Activated gamma-delta T cell treated with Interleukin-2 at 50 U/mL for 16 hours (primary cell): ENCODE results near the gene PTPRN.
"Not testable (repeated sequence)": the region's sequence is repeated elsewhere in the genome, so short reads cannot be mapped to it uniquely, and the experiment has no call there.

Source experiments
- DNase-seq: peaks from one replicate; pipeline ENCODE4 v3.0.0-alpha.2; 2020

Gene PTPRN

DNA sequence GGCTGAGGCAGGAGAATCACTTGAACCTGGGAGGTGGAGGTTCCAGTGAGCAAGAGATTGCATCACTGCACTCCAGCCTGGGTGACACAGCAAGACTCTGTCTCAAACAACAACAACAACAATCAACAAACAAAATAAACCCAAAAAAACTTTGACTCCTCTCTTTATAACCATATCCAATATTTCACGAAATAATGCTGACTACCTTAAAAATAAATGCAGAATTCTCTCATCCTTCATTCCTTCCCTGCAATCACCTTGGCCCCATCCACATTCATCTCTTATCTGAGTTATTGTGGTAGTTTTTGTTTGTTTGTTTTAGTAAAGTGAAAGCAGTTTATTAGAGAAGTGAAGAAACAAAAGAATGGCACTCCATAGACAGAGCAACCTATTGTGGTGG is 3.2 kb downstream of the PTPRN start:
- DNase-seq, result no peak

DNA sequence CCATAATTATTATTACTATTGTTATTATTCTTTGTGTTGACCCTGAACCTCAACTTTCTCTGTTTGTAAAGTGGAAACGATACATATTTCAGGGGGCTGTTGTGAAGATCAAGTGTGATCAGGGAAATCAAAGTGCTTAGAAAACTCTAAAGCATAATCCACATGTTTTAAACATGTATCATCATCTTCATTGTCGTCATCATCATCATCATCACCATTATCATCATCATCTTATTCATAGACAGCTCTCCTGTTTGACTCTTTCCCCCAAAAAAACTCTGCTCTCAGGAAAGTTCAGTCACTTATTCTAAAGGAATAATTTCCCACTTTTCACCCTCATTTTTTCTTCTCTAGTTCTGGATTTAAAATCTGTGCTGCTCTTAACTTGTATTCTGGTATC is 5.0 kb downstream of the PTPRN start:
- no peak for DNase-seq

DNA sequence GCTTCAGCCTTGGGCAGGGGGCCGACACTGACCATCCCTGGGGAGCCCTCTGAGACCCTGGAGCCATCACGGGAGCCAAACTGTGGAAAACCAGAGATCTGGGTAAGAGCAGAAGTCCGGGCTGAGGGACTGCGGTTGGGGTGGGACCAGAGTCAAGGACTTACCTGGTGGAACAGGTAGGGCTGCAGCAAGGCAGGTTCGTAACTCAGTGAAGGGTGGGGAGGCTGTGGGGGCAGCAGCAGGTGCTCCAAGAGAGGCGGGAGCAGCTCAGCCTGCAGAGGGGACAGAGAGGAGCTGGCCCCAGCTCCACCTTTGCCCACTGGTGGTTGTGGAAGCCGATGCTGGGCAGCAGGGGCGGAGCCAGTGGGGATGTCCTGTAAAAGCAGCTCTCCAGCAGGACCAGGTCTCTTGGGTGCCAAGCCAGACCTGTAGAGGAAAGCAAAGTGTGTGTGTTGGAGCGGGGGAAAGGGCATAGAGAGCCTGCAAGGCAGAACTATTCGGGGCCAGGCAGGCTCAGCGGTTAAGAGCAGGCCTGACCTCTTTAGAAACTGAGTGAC is 6.7 kb downstream of the PTPRN start:
- DNase-seq, result no peak

DNA sequence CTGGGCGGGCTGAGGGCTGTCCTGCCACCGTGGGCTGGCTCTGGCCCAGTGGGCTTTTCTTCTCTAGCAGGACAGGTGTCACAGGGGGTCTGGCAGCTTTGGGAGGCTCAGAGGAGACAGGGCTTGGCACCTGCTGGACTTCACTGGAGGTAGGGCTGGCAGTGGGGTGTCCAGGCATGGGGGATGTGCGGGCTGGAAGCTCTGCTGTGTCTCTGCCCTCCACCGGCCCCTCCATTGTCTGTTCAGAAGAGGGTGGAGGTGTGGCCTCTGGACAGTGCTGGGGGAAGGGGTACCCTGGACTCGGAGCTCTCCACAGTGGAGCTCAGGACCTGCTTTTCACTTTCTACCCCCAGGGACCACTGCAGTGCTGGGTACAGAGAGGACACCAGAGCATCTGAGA is 9.2 kb downstream of the PTPRN start:
- DNase-seq, result no peak

DNA sequence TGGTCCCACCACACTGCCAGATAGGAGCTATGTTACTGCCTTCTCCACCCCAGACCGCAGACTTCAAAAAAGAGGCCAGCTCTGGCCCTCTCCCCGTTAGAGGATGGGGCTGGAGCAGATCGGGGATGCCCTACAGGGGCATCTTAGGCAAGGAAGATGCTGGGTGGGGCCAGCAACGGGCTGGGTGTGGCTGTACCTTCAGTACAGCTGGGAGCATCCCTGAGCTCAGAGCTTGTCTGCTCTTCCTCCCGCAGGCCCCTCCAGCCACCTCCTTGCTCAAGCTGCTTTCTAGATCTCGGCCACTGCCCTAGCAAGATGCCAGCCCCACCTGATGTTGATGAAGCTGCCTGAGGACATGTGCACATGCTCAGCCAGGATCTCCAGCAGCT is 9.8 kb downstream of the PTPRN start:
- DNase-seq, result no peak

DNA sequence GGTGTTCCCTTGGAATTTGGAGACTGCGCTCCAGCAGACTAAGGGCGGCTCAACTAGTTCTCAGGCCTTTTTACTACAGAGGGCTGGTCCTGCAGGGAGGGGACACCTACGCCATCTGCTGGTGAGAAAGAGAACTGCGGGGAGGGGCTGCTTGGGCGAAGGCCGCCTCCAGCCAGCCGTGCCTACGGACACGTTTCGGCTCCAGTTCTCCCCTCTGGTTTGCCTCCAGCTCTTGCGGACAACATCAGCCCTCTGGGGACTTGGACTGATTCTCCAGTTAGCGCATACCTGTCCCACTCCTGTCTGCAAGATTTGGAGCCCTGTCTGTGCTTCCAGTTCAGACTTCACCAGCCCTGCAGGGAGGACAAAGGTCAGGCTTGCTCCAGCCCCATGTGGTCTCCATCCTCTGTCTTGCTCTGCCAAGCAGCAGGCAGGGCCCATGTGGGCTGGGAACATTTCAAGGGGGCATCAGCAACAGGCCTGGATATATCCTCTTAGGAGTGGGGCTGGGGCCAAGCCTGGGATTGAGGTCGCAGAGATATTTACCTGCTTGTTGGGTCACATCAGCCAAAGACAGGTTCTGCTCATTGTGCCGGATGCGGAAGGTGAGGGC is 10.3 kb downstream of the PTPRN start:
- DNase-seq, result peak; percentile 91

DNA sequence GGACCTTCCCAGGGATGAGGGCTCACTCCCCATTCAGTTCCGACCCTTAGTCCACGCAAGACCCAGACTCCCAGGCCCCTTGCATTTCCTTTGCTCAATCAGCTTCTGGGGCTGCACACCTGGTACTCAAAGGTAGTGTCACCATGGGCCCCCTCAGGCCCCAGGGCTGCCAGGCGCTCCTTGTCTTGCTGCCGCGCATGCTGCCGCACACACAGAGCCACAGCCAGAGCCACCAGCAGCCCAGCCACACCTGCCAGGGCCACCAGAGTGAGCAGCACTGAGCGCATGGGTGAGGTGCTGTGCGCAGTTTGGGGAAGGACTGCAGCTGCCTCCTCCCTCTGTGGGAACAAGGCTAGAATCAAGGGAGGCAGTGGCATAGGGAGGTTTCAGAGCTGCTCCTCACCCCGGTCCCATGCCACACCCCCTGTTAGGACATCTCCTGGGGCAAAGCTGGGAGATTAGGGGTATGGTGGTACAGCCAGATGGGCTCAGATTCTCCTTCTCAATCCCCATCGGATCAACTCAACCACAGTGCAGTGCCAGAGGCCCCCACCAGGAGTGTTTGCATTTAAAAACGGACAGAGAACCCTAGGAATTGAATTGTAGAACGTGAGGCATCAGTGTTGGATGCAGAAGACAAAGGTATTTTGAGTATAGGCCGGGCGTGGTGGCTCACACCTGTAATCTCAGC is 11.3 kb downstream of the PTPRN start:
- no peak for DNase-seq

DNA sequence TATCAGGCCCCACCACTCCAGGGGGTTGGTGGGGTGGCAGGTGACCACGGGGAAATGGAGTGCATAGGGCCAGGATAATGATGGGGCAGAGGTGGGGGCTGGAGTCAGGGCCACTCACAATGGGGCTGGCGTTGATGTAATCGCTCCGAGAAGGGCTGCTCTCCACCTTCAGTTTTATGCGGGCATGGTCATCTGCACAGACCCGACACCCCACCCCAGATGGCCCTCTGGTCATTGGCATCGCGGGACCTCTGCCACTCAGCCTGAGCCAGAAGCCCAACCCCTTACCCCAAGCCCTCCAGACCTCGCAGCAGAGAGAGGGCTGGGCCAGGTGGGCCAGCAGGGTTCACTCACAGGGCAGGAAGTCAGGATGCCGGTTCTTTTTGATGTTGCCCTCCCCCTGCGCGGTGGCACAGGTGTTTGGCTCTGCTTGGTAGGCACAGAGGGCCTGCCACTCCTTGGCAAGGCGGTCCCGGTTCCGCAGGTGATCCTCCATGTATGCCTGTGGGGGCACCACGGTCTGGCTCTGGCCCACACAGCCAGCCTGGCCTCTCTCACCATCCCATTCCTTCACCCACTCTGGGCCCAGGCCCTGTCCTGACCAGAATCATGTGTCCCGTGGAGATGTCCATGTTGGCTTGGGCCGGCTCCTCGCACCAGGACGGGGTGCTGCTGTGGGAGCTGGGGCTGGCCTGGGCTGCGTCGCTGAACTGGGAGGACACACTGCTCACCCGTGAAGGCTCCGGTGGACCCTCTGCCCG is 12.4 kb downstream of the PTPRN start:
- DNase-seq, result no peak

DNA sequence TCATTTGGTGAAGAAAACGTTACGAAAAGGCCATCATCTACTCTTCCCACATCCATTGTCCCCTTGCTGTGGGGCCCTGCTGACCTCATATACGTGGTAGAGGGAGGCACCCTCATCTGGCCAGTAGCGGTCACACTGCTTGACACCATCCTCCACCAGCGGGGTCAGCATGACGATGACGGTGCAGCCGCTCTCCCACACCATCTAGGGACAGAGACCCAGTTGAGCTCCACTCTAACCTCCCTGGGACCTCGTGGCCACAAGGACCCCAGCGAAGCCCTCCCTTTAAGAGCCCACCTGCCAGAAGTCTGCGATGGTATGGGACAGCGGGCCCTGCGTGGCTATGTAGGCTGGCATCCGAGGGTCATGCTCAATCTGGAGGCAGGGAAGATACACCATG is 13.1 kb downstream of the PTPRN start:
- DNase-seq, result no peak

DNA sequence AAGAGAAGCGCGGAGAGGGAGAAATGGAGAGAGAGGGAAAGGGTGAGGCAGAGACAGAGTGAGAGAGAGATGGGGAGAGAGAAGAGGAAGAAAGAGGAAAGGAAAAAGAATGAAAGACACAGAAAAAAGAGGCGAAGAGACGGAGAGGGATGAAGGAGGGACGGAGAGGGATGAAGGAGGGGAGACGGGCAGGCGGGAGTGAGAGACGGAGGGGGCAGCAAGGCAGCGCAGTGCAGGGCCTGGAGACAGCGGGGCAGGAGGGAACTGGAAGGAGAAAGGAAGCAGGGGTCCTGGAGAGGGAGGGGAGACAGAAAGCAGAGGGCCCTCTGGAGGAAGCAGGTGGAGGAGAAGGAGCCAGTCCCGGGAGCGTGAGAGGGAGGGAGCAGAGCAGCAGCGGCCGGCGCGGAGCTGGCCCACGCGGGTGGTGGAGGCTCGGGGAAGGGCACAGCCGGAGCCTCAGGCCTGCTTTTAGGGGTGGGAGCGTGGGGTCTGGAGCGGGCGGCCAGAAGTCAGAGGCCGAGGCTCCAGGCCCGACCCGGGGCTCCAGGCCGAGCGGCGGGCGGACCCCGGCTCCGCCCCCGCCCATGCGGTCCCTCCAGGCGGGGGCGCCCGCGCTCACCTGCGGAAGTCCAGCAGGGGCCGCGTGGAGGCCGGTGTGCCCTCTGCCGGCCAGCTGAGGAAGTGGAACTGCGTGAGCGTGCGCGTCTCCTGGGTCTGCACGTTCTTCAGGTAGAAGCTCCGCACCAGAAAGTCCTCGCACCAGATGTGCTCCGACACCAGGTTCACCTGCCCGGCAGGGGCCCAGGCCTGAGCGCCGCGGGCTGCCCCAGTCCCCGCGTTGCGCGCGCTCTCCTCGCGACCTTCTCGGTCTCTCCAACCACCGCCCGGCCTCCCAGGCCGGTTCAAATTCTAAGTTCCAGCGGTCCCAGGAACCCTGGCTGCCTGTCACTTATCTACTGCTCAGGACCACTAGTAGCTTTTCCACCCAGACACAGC is 14.5 kb downstream of the PTPRN start:
- peak; percentile 87 for DNase-seq

DNA sequence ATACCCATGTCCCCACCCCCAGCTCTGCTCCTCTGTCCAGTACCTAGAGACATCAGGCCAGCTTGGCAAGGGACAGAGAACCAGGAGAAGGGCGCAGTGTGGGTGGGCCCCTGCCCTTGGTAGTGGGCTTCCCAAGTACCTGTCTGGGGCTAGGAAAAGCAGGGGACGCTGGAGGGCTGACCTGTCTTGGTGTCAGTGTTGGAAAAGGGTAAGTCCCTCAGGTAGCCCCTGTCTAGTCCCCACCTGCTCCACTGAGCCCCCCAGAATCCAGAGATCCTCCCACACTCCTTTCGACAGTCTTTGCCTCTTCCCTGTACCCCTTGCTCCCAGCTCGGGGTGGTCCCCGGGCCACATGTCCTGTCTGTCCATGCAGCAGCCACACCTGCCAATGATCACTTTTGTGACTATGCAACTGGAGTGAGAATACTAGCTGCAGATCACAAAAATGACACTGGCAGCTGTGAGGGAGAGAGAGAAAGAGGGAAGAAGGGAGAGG is 15.4 kb downstream of the PTPRN start:
- no peak for DNase-seq

DNA sequence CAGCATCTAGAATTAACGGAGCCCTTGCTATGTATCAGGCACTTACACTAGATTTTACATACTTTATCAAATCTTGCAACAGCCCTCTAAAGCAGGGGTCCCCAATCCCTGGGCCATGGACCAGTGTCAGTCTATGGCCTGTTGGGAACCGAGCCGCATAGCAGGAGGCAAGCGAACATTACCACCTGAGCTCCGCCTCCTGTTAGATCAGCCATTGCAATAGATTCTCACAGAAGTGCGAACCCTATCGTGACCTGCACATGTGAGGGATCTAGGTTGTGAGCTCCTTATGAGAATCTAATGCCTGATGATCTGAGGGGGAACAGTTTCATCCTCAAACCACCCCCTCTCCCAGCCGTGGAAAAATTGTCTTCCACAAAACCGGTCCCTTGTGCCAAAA is 16.6 kb downstream of the PTPRN start:
- DNase-seq, result no peak

DNA sequence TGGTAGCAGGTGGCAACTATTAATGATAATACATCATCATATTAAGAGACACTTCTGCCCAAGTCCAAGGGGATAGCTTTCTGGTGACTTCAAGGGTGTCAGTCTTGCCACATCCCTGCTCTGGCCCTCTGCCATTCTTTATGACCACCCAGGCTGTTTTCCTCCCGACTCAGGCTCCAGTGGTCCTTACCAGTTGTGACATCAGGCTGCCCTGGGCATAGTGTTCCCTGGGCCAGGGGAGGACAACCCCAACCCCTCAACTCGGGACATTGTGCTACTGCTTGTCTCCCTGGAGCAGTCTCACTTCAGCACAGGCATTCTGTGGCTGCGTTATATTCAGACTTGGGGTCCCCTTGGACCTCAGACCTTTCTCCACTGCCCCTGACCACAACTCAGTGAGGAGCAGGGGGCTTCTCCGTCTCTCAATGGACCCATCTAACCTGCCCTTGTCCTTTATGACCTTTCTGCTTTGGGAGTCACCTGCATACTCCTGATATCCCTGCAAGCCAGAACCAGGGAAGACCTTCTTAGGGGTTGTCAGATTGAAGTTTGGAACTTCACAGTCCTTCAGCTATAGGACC is 17.2 kb downstream of the PTPRN start:
- no peak for DNase-seq

DNA sequence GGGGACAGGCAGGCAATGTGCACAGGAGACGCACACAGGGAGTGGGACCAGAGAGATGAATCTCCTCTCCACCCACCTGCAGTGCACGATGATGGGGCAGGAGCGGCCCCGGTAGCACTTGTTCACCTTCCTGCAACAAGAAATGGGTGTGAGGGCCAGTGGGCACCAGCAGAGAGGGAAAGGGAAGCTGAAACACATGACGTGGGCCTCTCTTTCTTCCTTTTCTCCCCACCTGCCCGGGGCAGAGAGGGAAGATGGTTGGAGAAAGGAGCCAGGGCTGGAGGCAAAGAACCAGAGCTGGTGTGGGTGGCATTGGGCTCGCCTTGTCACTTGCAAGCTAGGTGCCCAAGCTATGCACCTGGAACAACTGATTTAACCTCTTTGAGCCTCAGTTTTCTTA is 17.8 kb downstream of the PTPRN start:
- no peak for DNase-seq

DNA sequence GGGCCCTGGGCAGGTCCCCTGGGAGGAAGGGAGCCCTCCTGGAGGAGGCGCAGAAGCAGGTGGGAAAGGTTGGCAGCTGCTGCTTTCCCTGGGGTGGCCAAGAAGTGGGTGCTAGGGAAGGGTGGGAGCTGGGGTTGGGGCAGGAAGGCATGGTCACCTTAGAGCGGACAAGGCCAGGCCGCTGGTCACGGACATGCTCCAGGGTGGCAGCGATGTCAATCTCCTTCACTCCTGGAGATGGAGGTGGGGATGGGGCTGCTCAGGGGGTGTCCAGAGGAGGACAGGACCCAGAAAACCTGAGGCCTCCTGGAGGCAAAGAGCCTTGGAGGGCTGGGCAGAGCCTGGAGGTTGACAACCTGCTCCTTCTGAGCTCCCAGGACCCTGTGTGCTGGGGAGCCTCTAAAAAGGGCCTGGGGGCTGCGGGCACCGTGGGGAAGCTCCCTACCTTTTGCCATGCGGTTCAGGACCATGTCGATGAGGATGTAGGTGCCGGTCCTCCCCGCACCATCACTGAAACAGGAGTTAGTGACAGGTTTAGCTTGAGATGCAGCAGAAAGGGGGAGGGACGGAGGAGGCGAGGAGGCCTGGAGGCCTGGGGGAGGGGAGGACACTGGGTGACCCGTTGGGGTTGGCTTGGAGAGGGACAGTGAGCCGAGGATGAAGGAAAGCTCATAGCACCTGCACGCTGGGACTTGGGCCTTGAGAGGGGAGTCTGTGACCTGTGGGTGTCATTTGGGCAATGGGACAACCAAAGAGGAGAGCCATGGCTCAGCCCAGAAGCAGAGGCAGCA is 18.6 kb downstream of the PTPRN start:
- no peak for DNase-seq

DNA sequence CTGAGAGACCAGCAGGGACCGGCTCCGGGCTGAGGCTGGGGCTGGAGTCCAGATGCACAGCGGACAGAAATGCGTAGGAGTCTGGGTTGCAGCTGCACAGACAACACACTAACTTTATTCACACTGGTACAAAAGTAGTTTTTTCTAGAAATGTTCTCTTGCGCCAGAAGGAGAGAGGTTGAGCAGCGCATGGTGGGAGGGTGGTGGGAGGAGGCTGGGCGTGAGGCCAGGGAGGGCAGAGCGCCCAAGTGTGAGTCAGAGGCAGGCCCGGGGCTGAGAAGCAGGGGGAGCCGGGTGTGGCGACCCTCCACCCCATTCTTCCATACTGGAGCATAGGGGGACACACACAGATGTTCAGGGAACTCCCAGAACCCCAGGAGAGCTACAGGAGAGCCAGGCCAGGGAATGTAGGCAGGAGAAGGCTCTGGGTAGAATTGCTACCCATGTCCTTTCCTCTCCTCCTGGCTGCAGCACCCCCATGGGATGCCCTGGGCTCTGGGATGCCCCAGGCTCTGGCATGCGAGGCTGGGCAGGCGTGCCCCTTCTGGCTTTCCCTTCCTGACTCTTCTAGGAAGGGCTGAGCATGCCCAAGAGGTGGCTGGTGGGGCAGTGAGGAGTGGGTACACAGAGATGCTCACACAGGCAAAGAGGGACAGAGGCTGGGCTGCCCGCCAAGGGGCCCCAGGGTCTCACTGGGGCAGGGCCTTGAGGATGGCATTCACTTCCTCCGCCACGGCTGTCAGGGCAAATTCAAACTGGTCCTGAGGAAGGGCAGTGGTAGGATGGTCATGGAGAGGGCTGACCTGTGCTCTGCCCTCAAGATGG is 19.5 kb downstream of the PTPRN start:
- no peak for DNase-seq

DNA sequence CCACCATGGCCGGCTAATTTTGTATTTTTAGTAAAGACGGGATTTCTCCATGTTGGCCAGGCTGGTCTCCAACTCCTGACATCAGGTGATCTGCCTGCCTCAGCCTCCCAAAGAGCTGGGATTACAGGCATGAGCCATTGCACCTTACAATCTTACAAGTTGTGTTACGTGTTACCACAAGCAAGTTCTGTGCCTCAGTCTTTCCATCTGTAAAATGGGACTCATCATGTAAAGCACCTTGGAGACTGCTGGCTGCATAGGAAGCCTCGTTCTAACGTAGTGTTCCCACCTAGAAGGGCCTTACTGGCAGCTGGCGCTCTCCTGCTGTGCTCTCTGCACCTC is 20.0 kb downstream of the PTPRN start:
- no peak for DNase-seq

DNA sequence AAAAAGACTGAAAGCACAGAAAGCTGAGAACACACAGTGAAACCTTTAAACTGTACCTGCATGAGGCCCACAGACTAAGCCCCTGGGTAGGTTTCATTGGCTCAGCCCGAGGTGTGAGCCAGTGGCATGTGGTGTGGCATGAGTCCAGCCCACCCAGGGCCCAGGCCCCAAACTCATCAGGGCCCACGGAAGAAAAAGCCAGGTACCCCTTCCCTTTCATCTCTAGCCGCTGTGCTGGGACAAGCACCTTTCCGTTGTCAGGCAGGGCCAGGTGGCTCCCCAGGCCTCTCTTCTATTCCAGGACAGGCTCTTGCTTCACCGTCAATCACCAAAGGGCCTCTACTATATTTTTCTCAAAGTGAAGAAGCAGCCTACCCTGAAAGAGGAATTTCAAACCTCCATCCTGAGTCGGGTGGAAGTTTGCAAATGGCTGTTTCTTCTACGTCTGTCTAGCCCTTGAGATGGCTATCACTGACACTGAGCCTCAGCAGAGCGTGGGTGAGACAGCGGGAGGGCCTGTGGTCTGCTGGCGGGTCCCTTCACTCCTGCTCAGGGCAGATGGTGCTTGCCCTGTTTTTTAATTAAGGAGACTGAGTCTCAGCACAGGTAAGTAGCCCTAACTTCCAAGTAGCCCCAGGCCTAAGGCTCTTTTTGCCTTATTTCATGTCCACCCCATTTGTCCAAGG is 21.5 kb downstream of the PTPRN start:
- no peak for DNase-seq

DNA sequence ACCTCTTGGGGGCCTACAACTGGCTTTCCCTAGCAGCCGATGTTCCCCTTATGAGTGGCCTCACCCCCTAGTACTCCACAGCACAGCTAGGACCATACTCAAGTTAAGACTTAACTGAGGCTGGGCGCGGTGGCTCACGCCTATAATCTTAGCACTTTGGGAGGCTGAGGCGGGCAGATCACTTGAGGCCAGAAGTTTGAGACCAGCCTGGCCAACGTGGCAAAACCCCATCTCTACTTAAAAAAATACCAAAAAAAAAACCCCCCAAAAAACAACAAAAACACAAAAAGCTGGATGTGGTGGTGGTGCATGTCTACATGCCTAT is 22.1 kb downstream of the PTPRN start:
- DNase-seq, result not testable (repeated sequence)
